ENCODE results near the gene RFX2. TPM values are rescaled to one million over a fixed set of nuclear protein-coding genes. Genes with fewer than 3 reads are reported as not detected.
"Not testable (repeated sequence)": the region's sequence is repeated elsewhere in the genome, so short reads cannot be mapped to it uniquely, and the experiment has no call there.

Gene RFX2
- total and polyA plus RNA-seq, 10 of the 15 experiments (the other 5 are each of a cell fraction or from before 2014, with no cell fraction given), result 3.2 to 9.8 (median 4.7) TPM

DNA sequence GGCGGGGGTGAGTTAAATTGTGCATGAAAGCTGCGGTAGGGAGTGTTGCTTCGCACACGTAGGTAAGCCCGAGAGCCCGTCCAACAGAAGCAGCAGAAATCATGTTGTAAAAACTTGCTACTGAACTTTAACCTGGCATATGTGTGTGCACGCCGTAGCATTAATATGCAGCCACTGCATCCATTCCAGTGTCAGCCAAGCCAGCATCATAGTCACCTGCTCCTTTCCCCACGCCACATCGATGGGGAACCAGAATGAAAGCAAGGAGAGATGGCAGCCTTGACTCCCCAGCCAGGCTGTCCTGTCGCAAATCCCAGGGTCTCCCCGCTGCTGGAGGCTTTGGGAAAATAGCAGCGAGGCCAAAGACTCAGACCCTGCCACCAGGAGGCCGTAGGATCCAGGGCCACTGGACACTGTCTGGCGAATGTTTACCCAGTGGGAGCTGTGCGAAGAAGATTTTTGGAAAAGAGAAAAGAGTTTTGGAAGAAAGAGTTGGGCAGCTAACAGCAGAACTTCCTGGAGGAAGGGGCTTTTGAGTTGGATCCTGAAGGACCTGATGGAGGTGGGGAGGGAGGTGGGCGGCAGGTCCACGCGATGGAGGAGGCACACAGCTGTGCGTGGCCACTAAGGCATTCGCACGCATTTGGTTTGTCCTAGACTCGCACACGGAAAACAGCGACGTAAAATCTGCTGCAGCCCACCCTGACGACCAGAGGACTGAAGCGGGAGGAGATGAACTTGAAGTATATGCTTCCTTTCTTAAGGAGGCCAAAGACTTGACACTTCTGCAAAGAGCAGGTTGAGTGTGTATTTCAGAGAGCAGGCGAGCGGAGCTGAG is 83.7 kb downstream of the RFX2 start:
- BruUV-seq (replicated peaks), result no TSS peak
- Histone ChIP-seq H3K36me3 (ENCODE audit: control insufficient read depth in 2 of 2, insufficient read depth in 2 of 2, low read length in 1 of 2) (no peaks in the 10 kb centered on the region), H3K27me3 (replicated peaks in 1 of 2; ENCODE audit: control insufficient read depth in 2 of 2, insufficient read depth in 2 of 2, low read length in 1 of 2) (no peaks in the 10 kb centered on the region), H4K20me1 (ENCODE audit: control insufficient read depth, insufficient read depth) (no peaks in the 10 kb centered on the region), H3K9me3 (replicated peaks; ENCODE audit: control insufficient read depth, insufficient read depth, low read length) (no peaks in the 10 kb centered on the region), H3K4me2 (ENCODE audit: control insufficient read depth, insufficient read depth) (no peak overlapping the region), H3K27ac (ENCODE audit: control insufficient read depth, insufficient read depth) (no peak overlapping the region), H3K4me3 (no peak overlapping the region), H3K9ac (ENCODE audit: control insufficient read depth, insufficient read depth, low read length) (no peak overlapping the region), H3K79me2 (ENCODE audit: control insufficient read depth, insufficient read depth, low read length) (no peaks in the 10 kb centered on the region), H3K4me1 (ENCODE audit: control insufficient read depth, insufficient read depth, low read length) (no peaks in the 10 kb centered on the region), H2AFZ (ENCODE audit: control insufficient read depth, low read depth, low read length) (no peak overlapping the region)
- in situ Hi-C loops (cut with MboI), result no loop called here
- RAD21 ChIA-PET (ENCODE audit: unreplicated experiment), result no interaction called here
- SMC1A ChIA-PET (ENCODE audit: uncharacterized antibody, unreplicated experiment), result no interaction called here
- intact Hi-C loops (cut with micrococcal nuclease; ENCODE audit: unreplicated experiment), result loop anchor here (10.0 kb wide), 1 partner anchor 222 kb away; the partner anchor contains the start of gene NRTN
- TF ChIP-seq, protein P1, sequence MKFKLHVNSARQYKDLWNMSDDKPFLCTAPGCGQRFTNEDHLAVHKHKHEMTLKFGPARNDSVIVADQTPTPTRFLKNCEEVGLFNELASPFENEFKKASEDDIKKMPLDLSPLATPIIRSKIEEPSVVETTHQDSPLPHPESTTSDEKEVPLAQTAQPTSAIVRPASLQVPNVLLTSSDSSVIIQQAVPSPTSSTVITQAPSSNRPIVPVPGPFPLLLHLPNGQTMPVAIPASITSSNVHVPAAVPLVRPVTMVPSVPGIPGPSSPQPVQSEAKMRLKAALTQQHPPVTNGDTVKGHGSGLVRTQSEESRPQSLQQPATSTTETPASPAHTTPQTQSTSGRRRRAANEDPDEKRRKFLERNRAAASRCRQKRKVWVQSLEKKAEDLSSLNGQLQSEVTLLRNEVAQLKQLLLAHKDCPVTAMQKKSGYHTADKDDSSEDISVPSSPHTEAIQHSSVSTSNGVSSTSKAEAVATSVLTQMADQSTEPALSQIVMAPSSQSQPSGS (IDR thresholded peaks at IDR 0.05; ENCODE audit: low read length), result no peak
- TF ChIP-seq, protein P2, sequence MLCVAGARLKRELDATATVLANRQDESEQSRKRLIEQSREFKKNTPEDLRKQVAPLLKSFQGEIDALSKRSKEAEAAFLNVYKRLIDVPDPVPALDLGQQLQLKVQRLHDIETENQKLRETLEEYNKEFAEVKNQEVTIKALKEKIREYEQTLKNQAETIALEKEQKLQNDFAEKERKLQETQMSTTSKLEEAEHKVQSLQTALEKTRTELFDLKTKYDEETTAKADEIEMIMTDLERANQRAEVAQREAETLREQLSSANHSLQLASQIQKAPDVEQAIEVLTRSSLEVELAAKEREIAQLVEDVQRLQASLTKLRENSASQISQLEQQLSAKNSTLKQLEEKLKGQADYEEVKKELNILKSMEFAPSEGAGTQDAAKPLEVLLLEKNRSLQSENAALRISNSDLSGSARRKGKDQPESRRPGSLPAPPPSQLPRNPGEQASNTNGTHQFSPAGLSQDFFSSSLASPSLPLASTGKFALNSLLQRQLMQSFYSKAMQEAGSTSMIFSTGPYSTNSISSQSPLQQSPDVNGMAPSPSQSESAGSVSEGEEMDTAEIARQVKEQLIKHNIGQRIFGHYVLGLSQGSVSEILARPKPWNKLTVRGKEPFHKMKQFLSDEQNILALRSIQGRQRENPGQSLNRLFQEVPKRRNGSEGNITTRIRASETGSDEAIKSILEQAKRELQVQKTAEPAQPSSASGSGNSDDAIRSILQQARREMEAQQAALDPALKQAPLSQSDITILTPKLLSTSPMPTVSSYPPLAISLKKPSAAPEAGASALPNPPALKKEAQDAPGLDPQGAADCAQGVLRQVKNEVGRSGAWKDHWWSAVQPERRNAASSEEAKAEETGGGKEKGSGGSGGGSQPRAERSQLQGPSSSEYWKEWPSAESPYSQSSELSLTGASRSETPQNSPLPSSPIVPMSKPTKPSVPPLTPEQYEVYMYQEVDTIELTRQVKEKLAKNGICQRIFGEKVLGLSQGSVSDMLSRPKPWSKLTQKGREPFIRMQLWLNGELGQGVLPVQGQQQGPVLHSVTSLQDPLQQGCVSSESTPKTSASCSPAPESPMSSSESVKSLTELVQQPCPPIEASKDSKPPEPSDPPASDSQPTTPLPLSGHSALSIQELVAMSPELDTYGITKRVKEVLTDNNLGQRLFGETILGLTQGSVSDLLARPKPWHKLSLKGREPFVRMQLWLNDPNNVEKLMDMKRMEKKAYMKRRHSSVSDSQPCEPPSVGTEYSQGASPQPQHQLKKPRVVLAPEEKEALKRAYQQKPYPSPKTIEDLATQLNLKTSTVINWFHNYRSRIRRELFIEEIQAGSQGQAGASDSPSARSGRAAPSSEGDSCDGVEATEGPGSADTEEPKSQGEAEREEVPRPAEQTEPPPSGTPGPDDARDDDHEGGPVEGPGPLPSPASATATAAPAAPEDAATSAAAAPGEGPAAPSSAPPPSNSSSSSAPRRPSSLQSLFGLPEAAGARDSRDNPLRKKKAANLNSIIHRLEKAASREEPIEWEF (IDR thresholded peaks at IDR 0.05; ENCODE audit: insufficient replicate concordance, low read depth, low read length), result no peak
- no peak for TF ChIP-seq NR2F1 (conservative IDR thresholded peaks at IDR 0.05)
- no peak for TF ChIP-seq CREB1 (IDR thresholded peaks at IDR 0.05; ENCODE audit: low read depth)
- DNase-seq (ENCODE audit: low read depth, low spot score) (no peak), FAIRE-seq (no peak), ATAC-seq (no peak)
- CTCF ChIA-PET, result interaction anchor here (0.6 to 3.7 kb wide), 7 partner anchors 9 to 694 kb away, joined by 3 to 21 read pairs (median 3); no protein-coding TSS in a partner anchor
- 90% methylated on average over 28 of the region's 30 CpGs for WGBS (ENCODE audit: insufficient coverage, insufficient replicate concordance, low lambda C conversion rate, missing lambda C conversion rate)
- POLR2A ChIA-PET, result no interaction called here

DNA sequence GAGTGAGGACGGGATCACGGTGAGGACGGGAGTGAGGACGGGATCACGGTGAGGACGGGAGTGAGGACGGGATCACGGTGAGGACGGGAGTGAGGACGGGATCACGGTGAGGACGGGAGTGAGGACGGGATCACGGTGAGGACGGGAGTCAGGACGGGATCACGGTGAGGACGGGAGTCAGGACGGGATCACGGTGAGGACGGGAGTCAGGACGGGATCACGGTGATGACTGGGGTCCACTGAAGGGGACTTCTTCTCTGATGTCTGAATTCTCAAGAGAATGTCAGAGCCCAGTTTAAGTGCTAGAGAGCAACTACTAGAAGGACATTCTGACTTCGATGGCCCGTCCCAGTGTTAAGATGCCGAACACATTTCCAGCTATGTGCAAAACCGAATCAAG is 85.5 kb downstream of the RFX2 start:
- H3K79me2 ChIP-seq (ENCODE audit: control insufficient read depth, insufficient read depth, low read length); RAD21 ChIA-PET (ENCODE audit: unreplicated experiment); FAIRE-seq; H3K9ac ChIP-seq (ENCODE audit: control insufficient read depth, insufficient read depth, low read length); H2AFZ ChIP-seq (ENCODE audit: control insufficient read depth, low read depth, low read length); H3K27me3 ChIP-seq (replicated peaks in 1 of 2; ENCODE audit: control insufficient read depth in 2 of 2, insufficient read depth in 2 of 2, low read length in 1 of 2); H4K20me1 ChIP-seq (ENCODE audit: control insufficient read depth, insufficient read depth); H3K4me2 ChIP-seq (ENCODE audit: control insufficient read depth, insufficient read depth); H3K4me3 ChIP-seq; BruUV-seq (replicated peaks); H3K36me3 ChIP-seq (ENCODE audit: control insufficient read depth in 2 of 2, insufficient read depth in 2 of 2, low read length in 1 of 2); H3K27ac ChIP-seq (ENCODE audit: control insufficient read depth, insufficient read depth); ATAC-seq; DNase-seq (ENCODE audit: low read depth, low spot score); H3K4me1 ChIP-seq (ENCODE audit: control insufficient read depth, insufficient read depth, low read length); SMC1A ChIA-PET (ENCODE audit: uncharacterized antibody, unreplicated experiment); H3K9me3 ChIP-seq (replicated peaks; ENCODE audit: control insufficient read depth, insufficient read depth, low read length): not testable (repeated sequence)
- CTCF ChIA-PET, result interaction anchor here (0.7 to 1.3 kb wide), 3 partner anchors 37 to 90 kb away, joined by 3 to 4 read pairs (median 4); no protein-coding TSS in a partner anchor
- intact Hi-C loops (cut with micrococcal nuclease; ENCODE audit: unreplicated experiment) (loop anchor here (10.0 kb wide), 1 partner anchor 220 kb away; the partner anchor contains the start of gene NRTN), in situ Hi-C loops (cut with MboI) (loop anchor here (5.0 kb wide), 1 partner anchor 217 kb away; the partner anchor contains the start of gene NRTN)
- 83% methylated on average over 19 of the region's 27 CpGs for WGBS (ENCODE audit: insufficient coverage, insufficient replicate concordance, low lambda C conversion rate, missing lambda C conversion rate)
- POLR2A ChIA-PET, result interaction anchor here (0.6 kb wide), 1 partner anchor 223 kb away, joined by 3 read pairs; no protein-coding TSS in a partner anchor
